DND-41 (cell line): ENCODE measurements around the gene ZER1.
A peak's percentile ranks its signal among the peaks of the same experiment; 100 is the strongest.

Experiments used
- ATAC-seq: fragments of 200-7000 bp; cut with Tn5 transposase; 3 replicates; pipeline ENCODE4 v1.9.1; 2021; ENCODE audit warnings: low read depth; ENCODE audit not compliant: insufficient read depth
- DNase-seq: peaks from one replicate; pipeline ENCODE4 v3.0.0-alpha.2; 2020
- H2AFZ ChIP-seq: 2 replicates; pipeline ENCODE4 v1.6.0; 2012; ENCODE audit warnings: low read depth, low read length
- H3K27ac ChIP-seq: 2 replicates; pipeline ENCODE4 v1.5.1; 2012; ENCODE audit warnings: low read length, inconsistent platforms
- H3K27me3 ChIP-seq: fragments of 200-600 bp; sonication (generic); 2 replicates; pipeline ENCODE4 v1.6.0; 2012; ENCODE audit warnings: low read length, mild to moderate bottlenecking, inconsistent platforms; ENCODE audit not compliant: insufficient read depth, poor library complexity
- H3K36me3 ChIP-seq: 2 replicates; pipeline ENCODE4 v1.5.1; 2012; ENCODE audit warnings: low read length, inconsistent platforms; ENCODE audit not compliant: insufficient read depth
- H3K4me1 ChIP-seq: 2 replicates; pipeline ENCODE4 v1.5.1; 2012; ENCODE audit warnings: mild to moderate bottlenecking, low read length; ENCODE audit not compliant: insufficient read depth
- H3K4me2 ChIP-seq: 2 replicates; pipeline ENCODE4 v1.6.0; 2012; ENCODE audit warnings: mild to moderate bottlenecking, moderate library complexity, low read length, inconsistent platforms; ENCODE audit not compliant: insufficient read depth
- H3K4me3 ChIP-seq, 2 experiments: fragments of 200-600 bp in 1 of 2; shearing (Covaris generic) in 1 of 2; 2 replicates each; pipeline ENCODE4 v1.5.1; 2012 to 2016; ENCODE audit warnings: inconsistent platforms in 2 of 2, low read length in 2 of 2, mild to moderate bottlenecking in 2 of 2, low read depth in 1 of 2, moderate library complexity in 1 of 2
- H3K79me2 ChIP-seq: 2 replicates; pipeline ENCODE4 v1.6.0; 2012; ENCODE audit warnings: low read length, inconsistent platforms; ENCODE audit not compliant: insufficient read depth
- H3K9ac ChIP-seq: 2 replicates; pipeline ENCODE4 v1.6.0; 2012; ENCODE audit warnings: low read depth, mild to moderate bottlenecking, inconsistent platforms, low read length, moderate library complexity
- H3K9me3 ChIP-seq: 2 replicates; pipeline ENCODE4 v1.5.1; 2012; ENCODE audit warnings: low read length, moderate library complexity, mild to moderate bottlenecking, inconsistent platforms; ENCODE audit not compliant: insufficient read depth, severe bottlenecking
- H4K20me1 ChIP-seq: 2 replicates; pipeline ENCODE4 v1.6.0; 2012; ENCODE audit warnings: low read length; ENCODE audit not compliant: insufficient read depth
- EZH2 ChIP-seq: IDR thresholded peaks from 3 replicates; pipeline ENCODE4 v1.6.1; 2012; ENCODE audit warnings: borderline replicate concordance, low read depth, mild to moderate bottlenecking, moderate library complexity, low read length, inconsistent platforms; ENCODE audit not compliant: severe bottlenecking
- TF ChIP-seq, protein P1 (sequence below): IDR thresholded peaks from 2 replicates; pipeline ENCODE4 v1.5.1; 2012; ENCODE audit warnings: borderline replicate concordance, low read length, moderate library complexity, mild to moderate bottlenecking; ENCODE audit not compliant: poor library complexity, severe bottlenecking; ENCODE audit errors: extremely low read depth

ZER1 gene

DNA sequence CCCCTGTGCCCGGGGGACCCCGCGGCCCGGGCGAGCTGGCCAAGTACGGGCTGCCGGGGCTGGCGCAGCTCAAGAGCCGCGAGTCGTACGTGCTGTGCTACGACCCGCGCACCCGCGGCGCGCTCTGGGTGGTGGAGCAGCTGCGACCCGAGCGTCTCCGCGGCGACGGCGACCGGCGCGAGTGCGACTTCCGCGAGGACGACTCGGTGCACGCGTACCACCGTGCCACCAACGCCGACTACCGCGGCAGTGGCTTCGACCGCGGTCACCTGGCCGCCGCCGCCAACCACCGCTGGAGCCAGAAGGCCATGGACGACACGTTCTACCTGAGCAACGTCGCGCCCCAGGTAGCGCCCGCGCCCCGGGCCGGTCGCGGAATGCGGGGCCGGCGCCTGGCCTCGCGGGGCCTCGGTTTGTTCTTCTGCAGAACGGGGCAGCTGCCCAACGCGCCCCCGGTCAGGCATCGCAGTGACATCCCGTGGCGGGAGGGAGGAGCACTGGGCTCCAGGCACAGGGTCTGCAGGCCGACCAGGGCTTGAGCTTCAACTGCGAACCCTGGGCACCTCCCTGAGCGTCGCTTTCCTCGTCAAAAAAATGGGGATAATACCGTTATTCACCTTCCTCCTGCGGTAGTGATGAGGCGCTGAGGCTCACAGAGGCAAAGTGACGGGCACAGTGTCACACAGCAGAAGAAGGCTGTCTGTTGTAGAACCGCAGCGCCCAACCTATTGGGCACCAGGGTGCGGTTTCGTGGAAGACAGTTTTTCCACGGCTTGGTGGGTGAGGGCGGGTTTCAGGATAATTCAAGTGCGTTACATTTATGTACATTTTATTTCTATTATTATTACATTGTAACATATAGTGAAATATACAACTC lies 47.4 kb upstream of the ZER1 start:
- peak overlapping the region; percentile 95 for H3K4me2 ChIP-seq
- H3K9ac ChIP-seq, result peak overlapping the region; percentile 70
- peaks cover 29% of the 10 kb centered on the region for H3K4me1 ChIP-seq
- H3K27ac ChIP-seq, result peak overlapping the region; percentile 20; the same call in 1 of the 2 replicates
- H4K20me1 ChIP-seq, result peaks cover 6% of the 10 kb centered on the region; the same call in 1 of the 2 replicates
- TF ChIP-seq EZH2, result no peak
- TF ChIP-seq, protein P1, sequence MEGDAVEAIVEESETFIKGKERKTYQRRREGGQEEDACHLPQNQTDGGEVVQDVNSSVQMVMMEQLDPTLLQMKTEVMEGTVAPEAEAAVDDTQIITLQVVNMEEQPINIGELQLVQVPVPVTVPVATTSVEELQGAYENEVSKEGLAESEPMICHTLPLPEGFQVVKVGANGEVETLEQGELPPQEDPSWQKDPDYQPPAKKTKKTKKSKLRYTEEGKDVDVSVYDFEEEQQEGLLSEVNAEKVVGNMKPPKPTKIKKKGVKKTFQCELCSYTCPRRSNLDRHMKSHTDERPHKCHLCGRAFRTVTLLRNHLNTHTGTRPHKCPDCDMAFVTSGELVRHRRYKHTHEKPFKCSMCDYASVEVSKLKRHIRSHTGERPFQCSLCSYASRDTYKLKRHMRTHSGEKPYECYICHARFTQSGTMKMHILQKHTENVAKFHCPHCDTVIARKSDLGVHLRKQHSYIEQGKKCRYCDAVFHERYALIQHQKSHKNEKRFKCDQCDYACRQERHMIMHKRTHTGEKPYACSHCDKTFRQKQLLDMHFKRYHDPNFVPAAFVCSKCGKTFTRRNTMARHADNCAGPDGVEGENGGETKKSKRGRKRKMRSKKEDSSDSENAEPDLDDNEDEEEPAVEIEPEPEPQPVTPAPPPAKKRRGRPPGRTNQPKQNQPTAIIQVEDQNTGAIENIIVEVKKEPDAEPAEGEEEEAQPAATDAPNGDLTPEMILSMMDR, result no peak
- H3K36me3 ChIP-seq, result peaks cover 33% of the 10 kb centered on the region
- peak overlapping the region; percentile 27 to 68; a peak in 3 of 4 replicates for H3K4me3 ChIP-seq
- ATAC-seq (peak; percentile 28), DNase-seq (peak; percentile 52)
- peaks cover 6% of the 10 kb centered on the region; the same call in 1 of the 2 replicates for H3K79me2 ChIP-seq
- H3K9me3 ChIP-seq, result no peaks in the 10 kb centered on the region
- no peaks in the 10 kb centered on the region for H3K27me3 ChIP-seq
- H2AFZ ChIP-seq, result peak overlapping the region; percentile 99

DNA sequence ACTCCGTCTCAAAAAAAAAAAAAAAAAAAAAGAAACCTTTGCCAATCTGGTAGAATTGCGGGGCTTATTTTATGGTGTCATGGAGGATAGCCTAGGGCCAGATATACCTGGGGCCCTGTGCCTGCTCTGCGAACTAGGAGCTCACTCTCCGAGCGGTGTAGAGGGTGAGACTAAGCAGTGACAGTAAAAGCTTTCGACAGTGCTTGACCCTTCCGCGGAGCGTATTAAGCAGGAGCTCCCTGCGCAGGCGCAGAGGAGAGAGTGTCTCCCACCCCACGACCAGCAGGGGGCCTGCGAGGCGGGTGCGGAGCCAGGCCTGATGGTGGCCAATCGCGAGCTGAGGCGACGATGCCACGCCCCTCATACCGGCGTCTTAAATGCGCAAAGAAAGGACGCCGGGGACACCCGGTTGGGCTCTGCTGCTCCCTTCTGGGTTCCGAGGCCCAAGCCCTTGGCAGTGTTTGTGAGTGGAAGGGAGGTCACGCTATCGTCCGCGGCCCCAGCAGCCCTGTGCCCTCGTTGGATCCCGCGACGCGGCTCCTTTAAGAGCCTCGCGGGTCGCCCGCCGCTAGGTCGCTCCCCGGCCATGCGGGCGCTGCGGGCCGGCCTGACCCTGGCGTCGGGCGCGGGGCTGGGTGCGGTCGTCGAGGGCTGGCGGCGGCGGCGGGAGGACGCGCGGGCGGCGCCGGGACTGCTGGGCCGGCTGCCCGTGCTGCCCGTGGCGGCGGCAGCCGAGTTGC lies 46.5 kb upstream of the ZER1 start, which contains the start of gene ENDOG:
ENDOG (plus strand) TSS at position 402 of the 740 bp plus-strand sequence; CDS start at position 587, 185 bp downstream.
- Histone ChIP-seq H2AFZ (peak within 1 kb of the TSS; percentile 99), H3K4me1 (peaks cover 29% of the 10 kb centered on the region), H3K4me3 (peak within 1 kb of the TSS; percentile 27 to 68; a peak in 3 of 4 replicates), H3K36me3 (peaks cover 25% of the 10 kb centered on the region), H3K9me3 (no peaks in the 10 kb centered on the region), H3K79me2 (peaks cover 6% of the 10 kb centered on the region; the same call in 1 of the 2 replicates), H3K4me2 (peak within 1 kb of the TSS; percentile 95), H4K20me1 (peaks cover 6% of the 10 kb centered on the region; the same call in 1 of the 2 replicates), H3K27ac (peak within 1 kb of the TSS; percentile 79), H3K9ac (peak within 1 kb of the TSS; percentile 70), H3K27me3 (no peaks in the 10 kb centered on the region)
- DNase-seq (peak; percentile 96), ATAC-seq (peak; percentile 90)
- TF ChIP-seq EZH2, result no peak
- TF ChIP-seq, protein P1, result peak; percentile 94

DNA sequence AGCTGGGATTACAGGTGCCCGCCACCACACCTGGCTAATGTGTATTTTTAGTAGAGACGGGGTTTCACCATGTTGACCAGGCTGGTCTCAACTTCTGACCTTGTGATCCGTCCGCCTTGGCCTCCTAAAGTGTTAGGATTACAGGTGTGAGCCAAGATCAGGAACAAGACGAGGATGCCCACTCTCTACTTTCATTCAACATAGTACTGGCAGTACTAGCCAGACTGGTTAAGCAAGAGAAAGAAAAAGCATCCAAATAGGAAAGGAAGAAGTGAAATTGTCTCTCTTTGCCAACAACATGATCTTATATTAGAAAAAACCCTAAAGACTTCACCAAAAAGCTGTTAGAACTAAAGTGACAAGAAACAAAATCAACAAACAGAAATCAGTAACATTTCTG lies 39.1 kb upstream of the ZER1 start:
- no peak for DNase-seq
- Histone ChIP-seq H3K9me3 (no peaks in the 10 kb centered on the region), H3K4me3 (no peak overlapping the region), H2AFZ (no peak overlapping the region), H3K4me2 (no peak overlapping the region), H3K36me3 (peaks cover 34% of the 10 kb centered on the region), H3K4me1 (no peaks in the 10 kb centered on the region), H3K27me3 (no peaks in the 10 kb centered on the region), H3K9ac (no peak overlapping the region), H3K27ac (no peak overlapping the region), H3K79me2 (no peaks in the 10 kb centered on the region), H4K20me1 (no peaks in the 10 kb centered on the region)
- ATAC-seq, result no peak
- no peak for TF ChIP-seq EZH2
- TF ChIP-seq, protein P1, result no peak
